C4-2B (cell line): ENCODE data around the gene POM121.
"Not testable (repeated sequence)": the region's sequence is repeated elsewhere in the genome, so short reads cannot be mapped to it uniquely, and the experiment has no call there.

ENCODE experiments used
- CTCF ChIP-seq: fragments of 450-650 bp; conservative IDR thresholded peaks from 2 replicates; pipeline ENCODE4 v1.5.1; 2017; ENCODE audit warnings: mild to moderate bottlenecking
- ZFX ChIP-seq: fragments of 450-650 bp; IDR thresholded peaks from 2 replicates; pipeline ENCODE4 v1.6.1; 2017

GRCh38 chr7:72928216-72928615 is 3.3 kb downstream of the POM121 start:
- not testable (repeated sequence) for TF ChIP-seq CTCF, ZFX
